Lower leg skin (tissue), 4 donors: Measurements from ENCODE around the gene CPLX3. TPM values are rescaled to one million over a fixed set of nuclear protein-coding genes. Genes with fewer than 3 reads are reported as not detected.

Experiments used
- DNase-seq, 2 donors: peaks; one replicate each; pipeline ENCODE4 v3.0.0-alpha.2; 2019; ENCODE audit warnings: low spot score in 2 of 2
- H3K4me3 ChIP-seq: fragments of 200-600 bp; sonication (generic); 2 replicates; pipeline ENCODE4 v1.5.1; 2017; ENCODE audit warnings: mild to moderate bottlenecking, low read depth; ENCODE audit not compliant: poor library complexity, severe bottlenecking
- POLR2A ChIP-seq, 2 donors: fragments of 450-650 bp; IDR thresholded peaks; one replicate each; pipeline ENCODE4 v1.6.1; 2016 to 2017; ENCODE audit warnings: antibody characterized with exemption in 2 of 2, mild to moderate bottlenecking in 1 of 2, moderate library complexity in 1 of 2
- WGBS, 2 donors: methylation state at CpG; one replicate each; pipeline ENCODE4 v1.1.5; 2018; 5-methylcytosine and 5-hydroxymethylcytosine counted together
- intact Hi-C: fragments of 100-400 bp; cut with DNase I; formaldehyde crosslinking; loops from one replicate; pipeline ENCODE4 v1.15.0; 2023; ENCODE audit warnings: low total_unique reads
- total RNA-seq, 4 donors: library from RNA; depleted of rRNA; stranded (reverse); fragments of >200 nt; gene quantifications; one replicate each; pipeline ENCODE4 v1.1.0, GENCODE V29; 2016
- TF ChIP-seq, protein P1 (sequence below), 3 donors: fragments of 450-650 bp; IDR thresholded peaks; one replicate each; pipeline ENCODE4 v1.5.1; 2016; ENCODE audit warnings: antibody characterized with exemption in 3 of 3, mild to moderate bottlenecking in 3 of 3, moderate library complexity in 2 of 3

Gene CPLX3
- total RNA-seq, 4 donors from 2014 or later: 0.17 to 0.84 (median 0.28) TPM

GRCh38 chr15:74869726-74870407 lies 43.4 kb downstream of the CPLX3 start:
- intact Hi-C loops: no loop called here
- H3K4me3 ChIP-seq: no peak overlapping the region
- peak; percentile 75 to 93 for DNase-seq
- no peak for TF ChIP-seq POLR2A (IDR thresholded peaks at IDR 0.05)
- TF ChIP-seq, protein P1, sequence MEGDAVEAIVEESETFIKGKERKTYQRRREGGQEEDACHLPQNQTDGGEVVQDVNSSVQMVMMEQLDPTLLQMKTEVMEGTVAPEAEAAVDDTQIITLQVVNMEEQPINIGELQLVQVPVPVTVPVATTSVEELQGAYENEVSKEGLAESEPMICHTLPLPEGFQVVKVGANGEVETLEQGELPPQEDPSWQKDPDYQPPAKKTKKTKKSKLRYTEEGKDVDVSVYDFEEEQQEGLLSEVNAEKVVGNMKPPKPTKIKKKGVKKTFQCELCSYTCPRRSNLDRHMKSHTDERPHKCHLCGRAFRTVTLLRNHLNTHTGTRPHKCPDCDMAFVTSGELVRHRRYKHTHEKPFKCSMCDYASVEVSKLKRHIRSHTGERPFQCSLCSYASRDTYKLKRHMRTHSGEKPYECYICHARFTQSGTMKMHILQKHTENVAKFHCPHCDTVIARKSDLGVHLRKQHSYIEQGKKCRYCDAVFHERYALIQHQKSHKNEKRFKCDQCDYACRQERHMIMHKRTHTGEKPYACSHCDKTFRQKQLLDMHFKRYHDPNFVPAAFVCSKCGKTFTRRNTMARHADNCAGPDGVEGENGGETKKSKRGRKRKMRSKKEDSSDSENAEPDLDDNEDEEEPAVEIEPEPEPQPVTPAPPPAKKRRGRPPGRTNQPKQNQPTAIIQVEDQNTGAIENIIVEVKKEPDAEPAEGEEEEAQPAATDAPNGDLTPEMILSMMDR (IDR thresholded peaks at IDR 0.05): no peak
- WGBS, 2 donors: 20 to 28% methylated on average over 6 of the region's 6 CpGs

GRCh38 chr15:74870436-74871215 lies 44.2 kb downstream of the CPLX3 start:
- intact Hi-C loops: no loop called here
- TF ChIP-seq, protein P1 (IDR thresholded peaks at IDR 0.05): no peak
- TF ChIP-seq POLR2A (IDR thresholded peaks at IDR 0.05): no peak
- 19% methylated on average over 6 of the region's 6 CpGs for WGBS, 2 donors
- no peak overlapping the region for H3K4me3 ChIP-seq
- DNase-seq: no peak

DNA sequence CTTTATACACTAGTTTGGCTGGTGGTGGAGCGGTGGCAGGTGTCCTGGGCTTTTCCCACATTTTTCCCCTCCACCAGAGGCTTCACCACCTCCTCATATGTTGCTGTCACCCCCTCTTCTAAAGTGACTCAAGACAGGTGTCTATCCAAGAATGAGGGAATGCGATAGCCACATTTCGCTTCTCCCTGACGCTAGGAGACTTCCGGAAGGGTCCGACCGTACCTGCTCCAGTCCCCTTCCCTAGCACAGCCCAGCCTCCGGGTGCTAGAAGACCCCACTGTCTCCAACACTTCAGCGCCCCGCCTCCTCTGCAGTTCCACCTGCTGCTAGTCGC lies 46.2 kb downstream of the CPLX3 start:
- TF ChIP-seq POLR2A (IDR thresholded peaks at IDR 0.05): no peak
- TF ChIP-seq, protein P1 (IDR thresholded peaks at IDR 0.05): no peak
- WGBS, 2 donors: 1 to 3% methylated on average over 11 of the region's 11 CpGs
- H3K4me3 ChIP-seq: peak overlapping the region; percentile 38
- no peak for DNase-seq
- intact Hi-C loops: no loop called here

DNA sequence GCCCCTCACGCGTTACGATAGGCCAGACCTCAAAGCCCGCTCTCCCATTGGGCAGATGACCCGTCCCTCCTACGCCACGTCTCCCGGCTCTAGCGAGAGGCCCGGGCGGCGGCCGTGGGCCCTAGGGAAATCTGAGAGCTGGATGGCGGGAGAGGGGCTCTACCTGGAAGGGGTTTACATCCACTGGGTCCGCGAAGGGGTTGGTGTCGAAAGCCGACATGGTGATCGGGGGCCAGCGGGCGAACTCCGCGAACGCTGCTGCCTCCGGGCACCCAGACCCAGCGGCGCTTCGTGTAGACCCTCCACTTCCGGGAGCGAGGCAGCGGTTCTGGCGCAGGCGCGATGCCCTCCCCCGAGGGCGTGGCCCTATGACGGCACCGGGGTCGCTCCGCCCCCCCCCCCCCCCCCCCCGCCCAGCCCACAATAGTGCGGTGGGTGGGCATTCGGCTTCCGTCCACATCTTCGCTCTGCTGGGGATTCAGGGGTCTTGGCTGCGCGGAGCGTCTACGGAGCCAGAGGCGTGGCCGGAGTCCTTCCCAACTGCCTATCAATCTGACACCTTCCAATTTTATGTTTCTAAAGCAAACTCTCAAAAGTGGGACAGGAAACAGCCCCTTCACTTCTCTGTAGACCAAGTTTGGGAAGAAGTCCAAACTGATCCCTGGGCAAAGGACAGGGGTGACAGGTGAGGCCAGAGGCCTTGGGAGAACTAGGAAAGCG lies 46.8 kb downstream of the CPLX3 start, which contains the start of gene SCAMP2:
SCAMP2 (minus strand) TSS at position 330 of the 720 bp plus-strand sequence; CDS start at position 220, 110 bp downstream.
- intact Hi-C loops: no loop called here
- peak; percentile 91 to 99 for DNase-seq
- WGBS, 2 donors: 1% methylated on average over 25 to 28 of the region's 52 CpGs
- TF ChIP-seq, protein P1 (IDR thresholded peaks at IDR 0.05): no peak
- peak in 1 of 2 donors; percentile 41 for TF ChIP-seq POLR2A (IDR thresholded peaks at IDR 0.05)
- H3K4me3 ChIP-seq: peak within 1 kb of the TSS; percentile 38

GRCh38 chr15:74873756-74874424 lies 47.5 kb downstream of the CPLX3 start:
- peak overlapping the region; percentile 35 for H3K4me3 ChIP-seq
- intact Hi-C loops: no loop called here
- no peak for DNase-seq
- 19 to 26% methylated on average over 16 of the region's 16 CpGs for WGBS, 2 donors
- no peak for TF ChIP-seq POLR2A (IDR thresholded peaks at IDR 0.05)
- TF ChIP-seq, protein P1 (IDR thresholded peaks at IDR 0.05): no peak
